SKM-1 (cell line): ENCODE measurements around the gene LUM.

Experiments
- DNase-seq: peaks from one replicate; lab custom pipeline; 2025; ENCODE audit not compliant: unreplicated experiment; lab: John Stamatoyannopoulos, UW

Gene LUM, protein sequence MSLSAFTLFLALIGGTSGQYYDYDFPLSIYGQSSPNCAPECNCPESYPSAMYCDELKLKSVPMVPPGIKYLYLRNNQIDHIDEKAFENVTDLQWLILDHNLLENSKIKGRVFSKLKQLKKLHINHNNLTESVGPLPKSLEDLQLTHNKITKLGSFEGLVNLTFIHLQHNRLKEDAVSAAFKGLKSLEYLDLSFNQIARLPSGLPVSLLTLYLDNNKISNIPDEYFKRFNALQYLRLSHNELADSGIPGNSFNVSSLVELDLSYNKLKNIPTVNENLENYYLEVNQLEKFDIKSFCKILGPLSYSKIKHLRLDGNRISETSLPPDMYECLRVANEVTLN

DNA sequence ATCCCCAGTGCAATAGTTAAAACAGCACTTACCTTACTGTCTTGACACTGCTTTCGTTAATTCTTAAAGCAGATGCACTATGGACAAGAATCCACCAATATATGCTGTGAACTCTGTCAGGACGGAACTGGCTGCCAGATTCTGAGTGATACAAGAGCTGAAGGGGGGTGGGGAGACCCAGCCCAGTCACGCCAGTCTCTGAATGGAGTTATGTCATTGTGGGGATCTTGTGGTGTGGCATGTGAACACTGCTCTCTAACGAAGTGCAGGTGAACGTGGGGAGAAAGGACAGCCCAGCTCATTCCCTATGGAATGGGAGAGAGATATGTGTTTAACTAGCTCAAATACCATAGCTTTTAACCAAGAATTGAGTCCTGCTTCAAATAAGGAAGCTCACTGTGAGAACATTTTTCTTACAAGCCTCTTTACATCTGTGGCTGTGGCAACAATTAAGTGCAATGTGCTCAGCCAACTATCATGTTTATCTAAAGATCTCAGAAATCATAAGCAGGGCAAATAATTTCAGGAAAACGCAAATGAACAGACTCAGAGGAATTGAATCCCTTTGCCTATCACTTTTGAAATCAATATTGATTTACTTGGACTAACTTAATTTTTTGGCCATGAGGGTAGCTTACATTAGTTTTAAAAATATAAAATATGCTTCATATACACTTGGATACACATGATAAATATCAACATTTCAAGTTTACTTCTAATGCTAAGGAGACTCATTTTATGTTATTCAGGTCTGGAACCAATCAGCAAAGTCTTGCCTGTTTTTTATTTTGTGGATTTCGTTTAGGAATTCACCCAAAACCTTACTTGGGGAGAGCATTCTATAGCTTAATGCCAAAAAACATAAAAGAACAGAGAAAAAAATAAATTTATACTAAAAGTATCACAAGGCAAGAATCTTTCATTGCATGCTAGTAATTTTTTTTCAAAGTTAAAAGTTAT is at the start of gene LUM:
Gene LUM (minus strand): TSS at position 129 of the 960 bp plus-strand sequence. CDS start 2,515 bp downstream, outside the sequence.
- no peak for DNase-seq

DNA sequence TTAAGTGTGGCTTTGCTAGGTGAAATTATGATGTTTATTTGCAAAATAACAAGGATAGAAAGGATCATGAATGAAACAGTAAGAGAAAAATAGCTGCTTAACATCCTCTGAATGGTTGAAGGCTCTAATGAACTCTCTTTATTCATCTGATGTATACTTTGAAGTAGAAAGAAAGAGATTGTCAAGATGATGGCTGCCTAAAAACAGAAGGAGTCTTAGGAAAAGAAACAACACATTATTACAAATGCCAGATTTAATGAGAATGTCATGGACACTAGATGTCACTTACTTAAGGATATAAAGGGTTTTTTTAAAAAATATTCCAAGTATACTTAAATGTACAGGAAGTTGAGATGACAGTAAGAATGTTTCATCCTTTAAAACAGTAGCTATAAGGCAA is 49.7 kb upstream of the LUM start:
- no peak for DNase-seq

DNA sequence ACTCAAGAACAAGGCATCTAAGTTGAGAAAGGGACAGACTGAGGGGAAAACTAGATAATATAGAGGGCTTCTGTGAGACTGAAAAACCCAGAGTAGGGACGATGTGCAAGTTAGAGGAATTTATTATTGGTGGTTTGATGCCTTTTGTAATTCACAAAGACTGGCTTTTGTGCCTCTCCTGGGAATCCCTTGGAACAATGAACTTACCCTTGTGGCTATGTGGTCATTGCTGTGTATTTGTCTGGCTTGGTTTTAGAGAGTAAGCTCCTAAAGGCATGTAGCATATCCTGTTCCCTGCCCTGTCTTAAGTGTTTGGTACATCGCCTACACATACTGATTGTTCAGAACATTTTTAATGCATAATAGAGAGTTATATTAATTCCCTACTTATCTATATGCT is 44.7 kb upstream of the LUM start:
- no peak for DNase-seq

DNA sequence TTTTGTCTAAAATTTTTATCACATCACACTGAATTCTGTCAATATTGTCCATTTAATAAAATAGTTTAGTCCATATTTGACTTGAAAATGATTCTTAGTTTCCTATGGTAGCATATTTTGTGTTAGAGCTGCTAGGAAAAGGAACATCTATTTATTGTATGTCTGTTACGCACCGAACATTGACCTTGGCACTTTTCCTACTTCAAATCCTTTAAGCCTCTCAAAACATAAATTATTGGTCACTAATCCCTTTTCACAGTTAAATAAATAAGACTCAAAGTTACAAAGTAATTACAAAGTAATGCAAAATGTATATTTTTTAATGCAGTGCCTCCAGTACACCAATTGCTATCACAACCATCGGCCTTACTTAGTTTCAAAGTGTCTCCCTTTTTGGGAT is 42.8 kb upstream of the LUM start:
- DNase-seq = no peak

GRCh38 chr12:91144053-91144452 is 32.8 kb upstream of the LUM start:
- DNase-seq = no peak

DNA sequence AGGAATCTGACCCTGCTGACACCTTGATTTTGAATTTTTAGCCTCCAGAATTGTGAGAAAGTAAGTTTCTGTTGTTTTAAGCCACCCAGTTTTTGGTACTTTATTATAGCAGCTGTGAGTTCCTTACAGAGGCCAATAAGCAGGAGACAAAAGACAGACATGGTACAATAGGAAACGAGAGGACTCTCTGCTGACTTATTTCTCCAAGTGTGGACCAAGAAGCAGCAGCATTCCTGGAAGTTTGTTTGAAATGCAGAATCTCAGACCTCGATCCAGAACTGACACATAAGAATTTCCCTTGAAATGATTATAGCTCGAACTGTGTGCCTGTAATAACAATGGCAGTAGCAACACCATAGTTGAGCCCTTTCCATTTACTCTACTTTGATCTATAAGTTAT is 31.9 kb upstream of the LUM start:
- no peak for DNase-seq

DNA sequence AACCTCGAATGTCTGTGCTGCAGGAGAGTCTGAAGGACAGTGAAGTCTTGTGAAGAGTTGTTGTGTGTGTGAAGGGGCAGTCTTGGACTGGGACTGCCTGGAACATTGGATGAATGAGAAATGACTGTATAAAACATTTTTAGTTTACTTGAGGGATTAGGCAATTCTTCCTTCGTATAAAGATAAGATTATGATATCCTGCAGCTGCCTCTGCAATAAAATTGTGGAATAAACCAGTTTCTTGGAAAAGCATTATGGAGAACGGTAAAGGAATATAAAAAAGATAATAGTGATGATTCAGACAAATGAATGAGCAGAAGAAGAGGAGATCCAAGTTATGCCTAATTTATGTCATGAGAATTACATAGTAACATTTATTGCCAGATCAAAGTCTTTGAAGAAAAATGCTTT is 30.9 kb upstream of the LUM start:
- no peak for DNase-seq

GRCh38 chr12:91140026-91140931 is 29.0 kb upstream of the LUM start:
- DNase-seq = no peak

GRCh38 chr12:91139286-91139685 is 28.0 kb upstream of the LUM start:
- no peak for DNase-seq

DNA sequence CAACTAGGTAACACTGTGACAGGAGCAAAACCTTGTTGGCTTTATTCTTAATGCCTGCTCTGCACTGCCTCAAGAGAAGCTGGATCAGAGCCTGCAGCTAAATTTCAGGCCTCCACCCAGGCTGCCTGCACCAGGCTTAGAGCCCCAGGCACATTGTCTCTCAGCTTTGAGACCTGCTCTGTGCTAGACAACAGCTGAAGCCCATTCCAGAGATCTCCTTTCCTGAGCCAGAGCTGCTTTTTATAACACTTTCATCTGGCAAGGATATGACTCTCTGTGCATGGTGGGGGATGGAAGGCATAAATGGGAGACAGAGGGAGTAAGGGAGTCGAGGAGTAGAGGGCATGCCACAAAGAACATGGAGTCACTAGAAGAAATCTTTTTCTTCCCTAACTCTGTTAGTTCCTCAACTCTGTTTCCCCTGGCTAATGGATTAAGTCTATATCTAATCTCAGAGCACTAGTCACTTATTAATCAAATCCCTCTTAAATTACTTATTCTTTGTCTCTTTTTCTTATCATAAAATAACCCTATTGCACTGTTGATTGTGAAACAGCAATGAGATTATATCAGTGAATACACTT is 27.1 kb upstream of the LUM start:
- no peak for DNase-seq

GRCh38 chr12:91133871-91134270 is 22.6 kb upstream of the LUM start:
- DNase-seq = no peak

DNA sequence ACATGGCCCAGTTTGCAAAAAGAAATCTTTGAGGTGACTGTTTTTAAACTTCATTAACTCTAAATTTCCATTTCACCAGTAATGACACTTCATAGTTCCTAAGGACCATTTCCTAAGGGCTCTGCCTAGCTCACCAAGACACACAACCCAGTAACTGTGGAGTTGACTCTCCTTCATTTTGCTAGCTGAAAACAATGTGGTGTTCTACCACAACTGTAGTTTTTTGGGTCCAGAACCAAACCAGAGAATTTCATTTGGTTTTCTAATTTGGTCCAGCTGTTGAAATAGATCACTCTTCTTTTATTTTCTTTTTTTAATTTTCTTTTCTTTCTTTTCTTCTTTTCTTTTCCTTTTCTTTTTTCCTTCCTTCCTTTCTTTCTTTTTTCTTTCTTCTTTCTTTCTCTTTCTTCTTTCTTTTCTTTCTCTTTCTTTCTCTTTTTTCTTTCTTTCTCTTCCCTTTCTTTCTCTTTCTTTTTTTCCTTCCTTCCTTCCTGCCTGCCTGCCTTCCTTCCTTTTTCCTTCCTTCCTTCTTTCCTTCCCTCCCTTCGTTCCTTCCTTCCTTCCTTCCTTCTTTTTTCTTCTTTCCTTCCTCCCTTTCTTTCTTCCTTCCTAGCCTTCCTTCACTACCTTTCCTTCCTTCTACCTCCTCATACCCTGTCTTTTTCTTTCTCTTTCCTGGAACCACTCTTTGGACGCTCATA is 18.5 kb upstream of the LUM start:
- DNase-seq = no peak

GRCh38 chr12:91127751-91128150 is 16.5 kb upstream of the LUM start:
- DNase-seq = no peak

DNA sequence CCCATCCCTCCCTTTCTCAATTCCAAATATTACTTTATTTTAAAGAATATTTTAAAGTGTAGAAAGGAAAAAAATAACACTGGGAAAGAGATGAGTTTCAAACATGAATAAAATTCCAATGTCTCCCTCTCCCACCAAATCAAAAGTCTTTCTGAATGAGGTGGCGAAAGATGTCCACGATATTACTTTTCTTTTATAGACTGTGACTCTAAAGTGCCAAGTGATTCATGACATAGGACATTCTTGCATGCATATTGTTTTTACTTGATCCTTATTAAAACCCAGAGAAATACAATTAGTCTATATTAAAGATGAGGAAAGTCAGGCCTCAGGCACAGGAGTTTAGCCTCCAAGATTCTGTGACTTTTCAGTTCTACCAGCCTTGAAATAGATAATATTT is 16.0 kb upstream of the LUM start:
- no peak for DNase-seq

- no peak for DNase-seq
Observed at GRCh38 chr12:91126516-91126915, 15.2 kb upstream of the LUM start.

DNA sequence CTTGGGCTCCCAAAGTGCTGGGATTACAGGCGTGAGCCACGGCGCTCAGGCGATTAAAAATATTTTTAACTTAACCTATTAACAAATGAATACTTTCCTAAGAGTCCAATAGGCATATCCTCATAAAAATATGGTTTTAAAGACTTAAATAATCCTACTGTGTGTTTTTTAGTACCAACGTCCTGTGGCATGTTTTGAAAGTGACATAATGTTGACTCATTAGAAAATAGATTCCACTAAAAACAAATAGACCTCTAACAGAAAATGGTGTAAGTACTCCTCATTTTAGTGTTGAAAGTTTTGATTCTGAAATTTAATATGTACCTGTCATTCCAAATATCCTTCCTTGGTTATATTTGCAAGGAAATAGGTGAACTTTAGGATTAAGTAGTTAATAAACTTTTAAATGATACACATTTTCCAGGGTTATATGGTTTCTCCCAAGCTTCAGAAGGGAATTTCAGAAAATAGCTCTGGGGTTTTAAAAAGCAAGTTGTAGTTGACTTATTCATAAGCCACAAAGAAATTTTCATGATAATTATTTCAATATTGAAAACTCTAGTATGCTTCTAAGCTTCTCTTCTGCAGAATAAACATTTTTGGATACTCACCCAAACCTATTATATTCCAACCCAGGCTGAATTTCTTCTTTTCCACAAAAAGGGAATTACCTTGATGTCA is 12.1 kb upstream of the LUM start:
- DNase-seq = no peak

GRCh38 chr12:91120781-91121180 is 9.5 kb upstream of the LUM start:
- no peak for DNase-seq

DNA sequence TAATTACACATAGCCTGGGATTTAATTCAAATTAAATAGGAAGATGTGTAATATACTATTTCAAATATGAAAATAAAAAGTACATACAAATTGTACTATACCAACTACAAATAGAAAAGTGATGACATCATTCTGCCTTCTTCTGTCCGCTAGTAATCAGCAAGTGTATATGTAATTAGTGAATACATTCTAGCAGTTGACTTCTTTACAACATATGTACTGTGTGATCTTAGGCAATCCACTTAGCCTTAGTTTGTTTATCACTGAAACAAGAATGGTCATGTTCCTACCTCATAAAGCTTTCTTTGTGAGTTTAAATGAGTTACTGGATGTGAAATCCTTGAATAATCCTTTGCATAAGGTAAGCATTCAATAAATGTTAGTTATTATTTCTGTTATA is 7.8 kb upstream of the LUM start:
- DNase-seq = no peak

GRCh38 chr12:91113621-91114020 is 2.3 kb upstream of the LUM start:
- no peak for DNase-seq
